ENCODE measurements around the gene HOXC9. TPM values are rescaled to one million over a fixed set of nuclear protein-coding genes. Genes with fewer than 3 reads are reported as not detected.

Gene HOXC9
- total RNA-seq, 1 donor from 2014 or later: not detected

DNA sequence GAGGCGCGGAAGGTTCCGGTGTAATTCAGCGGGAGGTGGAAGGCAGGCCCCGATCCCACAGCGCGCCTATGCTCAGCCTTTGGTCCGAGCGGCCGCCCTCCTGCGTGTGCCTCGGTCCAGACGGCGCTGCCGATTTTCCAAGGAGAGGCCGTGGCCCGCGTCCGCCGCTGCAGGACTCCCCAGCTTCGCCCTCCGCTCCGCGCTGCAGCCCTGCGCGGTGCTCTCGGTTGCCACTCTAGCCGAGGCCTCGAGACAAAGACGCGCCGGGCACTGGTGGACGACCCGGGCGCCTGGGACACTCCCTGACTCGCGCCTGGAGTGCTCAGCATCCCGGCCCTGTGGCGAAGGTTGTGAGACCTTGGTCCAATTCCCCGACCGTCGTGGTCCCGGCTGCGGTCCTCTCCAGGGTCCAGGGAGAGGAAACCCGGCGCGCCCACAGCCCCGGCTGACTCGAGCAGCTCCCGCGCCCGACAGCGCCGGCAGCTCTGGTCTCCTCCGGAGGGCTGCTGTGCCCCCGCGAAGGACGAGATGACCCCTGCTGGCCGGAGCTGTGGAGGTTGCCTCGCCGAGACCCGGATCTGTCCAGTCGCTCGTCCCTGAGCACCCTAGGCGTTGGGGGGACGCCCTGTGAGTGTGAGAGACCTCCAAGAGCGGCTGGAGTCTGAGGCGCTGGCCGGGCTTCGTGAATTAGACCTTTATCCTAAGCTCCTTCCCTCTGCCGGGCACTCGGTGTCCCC, 38.8 kb upstream of the HOXC9 start:
- no peak for DNase-seq
- intact Hi-C loops (cut with micrococcal nuclease): no loop called here
- no peak for ATAC-seq

DNA sequence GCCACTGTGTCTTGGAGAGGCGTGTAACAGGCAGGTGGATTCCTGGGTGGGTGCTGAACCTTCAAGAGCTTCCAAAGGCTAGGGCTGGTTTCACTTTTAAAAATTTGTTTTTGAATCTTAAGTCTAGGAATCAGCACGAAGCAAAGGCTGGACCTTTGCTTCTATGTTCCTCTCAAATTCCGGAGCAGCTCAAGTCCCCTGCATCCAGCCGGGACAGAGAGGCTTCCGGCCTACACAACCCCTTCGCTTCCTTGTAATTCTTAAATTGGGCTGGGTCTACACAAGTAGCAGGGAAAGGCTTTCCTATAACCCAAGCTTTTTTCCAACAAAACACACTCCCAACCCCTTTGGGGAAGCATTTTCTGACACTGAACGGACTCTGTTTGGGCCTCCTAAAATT, 37.0 kb upstream of the HOXC9 start:
- no peak for DNase-seq
- intact Hi-C loops (cut with micrococcal nuclease): no loop called here
- no peak for ATAC-seq

DNA sequence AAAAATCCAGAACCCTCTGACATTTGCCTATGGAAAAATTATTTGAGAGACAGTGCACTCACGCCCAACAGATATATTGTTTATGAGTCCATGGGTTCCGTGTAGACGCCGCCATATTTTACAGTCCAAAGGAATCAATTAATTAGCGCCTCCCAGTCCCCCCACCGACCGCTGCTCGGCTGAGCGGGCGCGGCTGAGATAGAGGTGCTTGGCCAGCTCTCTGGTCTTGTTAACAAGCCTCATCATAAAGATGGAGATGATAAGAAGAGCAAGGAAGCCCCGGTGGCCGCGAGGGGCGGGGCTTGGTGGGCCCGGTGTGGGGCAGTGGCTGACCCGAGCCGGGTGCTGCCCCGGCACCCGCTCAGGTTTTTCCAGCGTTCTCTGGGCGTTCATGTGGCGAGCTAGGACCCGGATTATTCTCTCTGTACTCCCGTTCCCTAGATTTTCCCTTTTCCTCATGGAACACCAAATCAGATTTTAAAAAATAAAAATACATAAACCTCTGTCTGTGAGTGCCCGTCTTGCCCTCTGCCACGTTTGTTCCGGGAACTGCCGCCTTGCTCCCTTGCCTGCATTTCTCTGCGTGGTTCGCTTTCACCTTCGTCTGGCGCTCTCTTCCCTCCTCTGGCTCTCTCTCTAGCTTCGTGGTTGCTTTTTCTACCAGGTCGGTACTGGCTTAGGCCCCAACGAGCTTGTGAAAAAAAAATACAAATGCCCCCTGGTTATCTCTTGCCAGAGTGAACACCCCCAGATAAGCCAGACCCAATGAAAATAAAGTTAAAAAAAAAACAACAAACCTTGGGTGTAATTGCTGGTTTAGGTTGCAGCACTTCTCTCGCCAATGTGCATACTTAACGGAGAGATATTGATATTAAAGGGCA, 36.3 kb upstream of the HOXC9 start:
- ATAC-seq (no peak), DNase-seq (no peak)
- intact Hi-C loops (cut with micrococcal nuclease): no loop called here

DNA sequence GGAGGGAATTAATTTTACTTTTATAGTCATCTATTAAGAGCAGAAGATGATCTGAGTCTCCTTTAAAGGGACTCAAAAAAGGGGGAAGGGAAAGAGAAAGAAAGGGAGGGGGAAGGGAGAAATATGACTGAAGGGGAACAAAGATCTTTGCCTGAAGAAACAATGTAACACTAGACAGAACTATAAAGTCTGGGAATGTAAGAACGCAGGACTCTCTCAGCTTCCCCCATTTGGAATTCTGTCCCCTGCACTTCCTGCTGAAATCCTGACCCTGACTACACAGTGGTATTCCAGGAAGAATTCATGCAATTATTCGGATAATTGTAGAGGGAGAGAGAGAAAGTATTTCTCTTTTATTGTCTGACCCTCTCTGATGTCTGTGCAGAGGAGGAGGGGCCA, 35.6 kb upstream of the HOXC9 start:
- intact Hi-C loops (cut with micrococcal nuclease): no loop called here
- DNase-seq (no peak), ATAC-seq (no peak)

DNA sequence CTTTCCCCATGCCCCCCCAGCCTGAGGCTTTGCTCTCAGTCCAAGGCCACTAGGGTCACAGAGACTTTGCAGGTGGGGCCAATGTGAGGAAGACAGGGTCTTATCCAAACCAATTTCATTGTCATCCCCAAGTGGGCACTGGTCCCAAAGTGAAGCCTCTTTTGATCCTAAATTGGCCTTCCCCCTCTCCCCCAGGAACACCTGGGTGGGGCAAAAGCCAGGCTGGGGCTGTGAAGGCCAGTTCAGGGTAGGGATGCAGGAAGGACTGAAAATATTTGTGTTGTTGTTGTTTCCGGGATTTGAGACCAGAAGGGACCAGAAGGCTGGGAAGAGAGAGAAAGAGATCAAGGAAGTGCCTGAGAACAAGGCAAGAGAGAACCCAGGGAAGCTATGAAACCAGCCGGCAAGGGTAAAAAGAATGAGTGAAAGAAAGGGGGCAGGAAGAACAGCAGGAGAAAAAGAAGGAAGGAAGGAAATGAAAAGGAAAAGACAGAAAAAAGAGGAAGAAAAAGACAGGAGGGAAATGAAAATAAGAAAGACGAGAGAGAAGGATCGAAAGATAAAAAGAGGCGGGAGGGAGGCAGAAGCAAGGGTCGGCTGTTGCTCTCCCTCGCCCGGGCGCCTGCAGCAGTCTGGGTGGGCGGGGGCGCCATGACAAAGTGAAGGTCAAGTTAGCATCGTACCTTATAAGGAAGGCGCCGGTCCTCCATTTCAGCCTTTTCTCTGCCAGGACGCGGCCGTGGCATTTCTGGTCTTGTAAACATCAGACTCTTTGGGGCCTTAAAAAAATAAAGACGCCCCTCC, 34.5 kb upstream of the HOXC9 start:
- no peak for ATAC-seq
- intact Hi-C loops (cut with micrococcal nuclease): no loop called here

DNA sequence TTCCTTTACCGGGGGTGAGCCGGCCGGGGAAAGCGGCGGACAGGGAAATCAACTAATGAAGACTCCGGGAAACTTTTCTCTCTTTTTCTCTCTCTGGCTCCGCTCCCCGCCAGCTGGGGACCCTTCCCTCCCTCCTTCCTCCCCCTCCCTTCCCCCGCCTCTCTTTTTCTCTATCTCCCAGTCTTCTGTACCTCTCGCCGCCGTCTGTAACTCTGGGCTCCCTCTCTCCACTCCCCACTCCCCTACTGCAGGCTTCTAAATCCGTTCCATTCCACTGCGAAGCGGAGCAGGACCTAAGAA, 33.9 kb upstream of the HOXC9 start:
- ATAC-seq: no peak
- DNase-seq: no peak
- intact Hi-C loops (cut with micrococcal nuclease): no loop called here

More for the DNA sequence above, 34.5 kb upstream of the HOXC9 start:
- DNase-seq: no peak

DNA sequence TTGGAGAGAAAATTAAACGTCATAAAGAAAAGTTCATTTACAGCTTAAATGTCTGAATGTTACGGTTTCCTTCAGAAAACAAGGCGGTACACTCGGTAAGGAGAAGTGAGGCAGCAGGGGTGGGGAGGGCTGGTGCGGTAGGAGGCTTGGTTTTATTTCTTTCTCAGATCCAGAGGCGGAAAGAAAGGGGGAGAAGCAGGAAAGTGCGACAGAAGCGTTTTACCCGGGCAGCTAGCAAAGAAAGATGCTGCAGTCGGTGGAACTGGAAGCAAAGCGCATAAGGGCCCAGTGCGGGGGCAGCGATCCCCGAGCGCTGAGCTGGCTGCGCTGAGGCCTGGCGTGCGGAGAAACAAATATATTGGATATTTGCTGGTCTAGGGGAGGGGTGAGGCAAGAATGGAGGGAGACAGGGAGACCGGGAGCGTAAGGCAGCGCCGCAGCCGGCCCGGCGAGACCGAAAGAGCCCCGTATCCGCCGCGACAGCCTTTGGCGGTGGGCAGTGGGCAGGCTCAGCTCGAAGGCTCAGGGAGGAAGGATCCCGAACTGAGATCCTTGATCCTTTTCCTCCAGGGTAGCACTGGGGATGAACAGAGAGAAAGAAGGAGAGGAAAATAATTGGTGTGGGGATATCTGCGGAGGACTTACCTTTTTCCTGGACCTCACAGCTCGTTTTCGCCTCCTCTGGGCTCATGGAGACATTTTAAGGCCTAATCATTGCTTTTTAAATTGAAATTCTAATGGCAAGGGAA, 33.4 kb upstream of the HOXC9 start:
- ATAC-seq (no peak), DNase-seq (no peak)
- intact Hi-C loops (cut with micrococcal nuclease): no loop called here

DNA sequence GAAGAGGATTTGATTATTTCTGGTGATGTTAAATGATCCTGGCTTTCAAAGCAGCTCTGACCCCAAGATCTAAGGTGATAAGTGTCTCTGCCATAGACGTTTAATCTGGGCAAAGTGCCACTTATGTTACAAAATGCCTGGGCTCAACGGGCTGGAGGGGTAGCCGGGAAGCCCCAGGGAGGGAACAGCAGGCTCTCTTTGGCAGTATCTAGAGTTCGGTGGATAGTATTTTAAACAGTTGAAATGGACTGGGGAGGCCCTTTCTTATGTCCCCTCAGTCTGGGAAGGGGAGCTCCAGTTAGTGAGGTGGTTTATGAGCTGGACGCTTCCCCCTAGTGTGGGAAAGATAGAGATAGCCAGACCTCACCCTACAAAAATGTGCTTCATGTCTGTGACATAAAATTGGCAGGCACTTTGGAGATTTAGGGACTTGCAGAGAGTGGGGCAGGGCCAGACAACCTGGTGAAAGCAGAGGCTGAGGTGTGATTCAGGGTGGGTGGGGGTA, 32.5 kb upstream of the HOXC9 start:
- ATAC-seq: no peak
- intact Hi-C loops (cut with micrococcal nuclease): no loop called here
- no peak for DNase-seq

DNA sequence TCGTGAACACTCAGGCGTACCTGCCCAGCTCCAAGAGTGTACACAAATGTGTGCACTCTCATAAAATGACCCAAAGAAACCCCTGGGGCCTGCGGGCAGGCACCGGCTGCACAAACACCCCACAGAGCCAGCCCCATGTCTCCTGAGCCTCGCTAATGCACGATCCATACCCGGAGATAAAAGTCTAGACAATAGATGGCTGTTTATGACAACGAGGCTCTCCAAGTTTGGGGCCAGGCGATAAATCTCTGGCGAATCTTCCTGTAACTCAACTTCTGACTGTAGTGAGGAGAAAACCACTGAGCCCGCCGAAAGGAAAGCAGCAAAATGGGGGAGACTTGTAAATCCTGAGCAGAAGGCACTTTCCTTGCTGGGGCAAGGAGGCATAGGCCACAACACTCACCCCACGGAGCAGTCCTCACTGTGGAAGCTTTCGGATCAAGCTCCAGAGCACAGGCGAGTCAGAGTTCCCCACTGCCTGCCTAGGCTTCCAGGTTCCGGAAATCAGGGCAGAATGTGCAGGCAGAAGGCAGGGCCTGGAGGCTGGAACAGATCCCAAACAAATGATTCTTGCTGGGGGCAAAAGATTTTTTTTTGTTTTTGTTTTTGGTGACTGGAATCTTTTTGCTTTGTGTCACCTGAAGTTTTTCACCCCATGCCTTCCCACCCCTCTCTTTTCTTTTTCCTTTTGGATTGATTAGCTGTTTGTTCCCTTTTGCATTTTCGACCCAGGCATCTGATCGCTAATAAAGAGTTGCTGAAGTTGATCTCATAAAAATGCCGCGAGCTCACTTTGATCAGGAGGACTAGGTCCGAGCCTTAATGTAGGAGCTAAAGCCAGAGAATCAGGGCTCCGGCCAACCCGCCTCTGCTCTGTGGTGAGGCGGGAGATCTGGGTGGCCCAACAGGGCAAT, 31.5 kb upstream of the HOXC9 start:
- intact Hi-C loops (cut with micrococcal nuclease): no loop called here
- no peak for DNase-seq
- no peak for ATAC-seq

DNA sequence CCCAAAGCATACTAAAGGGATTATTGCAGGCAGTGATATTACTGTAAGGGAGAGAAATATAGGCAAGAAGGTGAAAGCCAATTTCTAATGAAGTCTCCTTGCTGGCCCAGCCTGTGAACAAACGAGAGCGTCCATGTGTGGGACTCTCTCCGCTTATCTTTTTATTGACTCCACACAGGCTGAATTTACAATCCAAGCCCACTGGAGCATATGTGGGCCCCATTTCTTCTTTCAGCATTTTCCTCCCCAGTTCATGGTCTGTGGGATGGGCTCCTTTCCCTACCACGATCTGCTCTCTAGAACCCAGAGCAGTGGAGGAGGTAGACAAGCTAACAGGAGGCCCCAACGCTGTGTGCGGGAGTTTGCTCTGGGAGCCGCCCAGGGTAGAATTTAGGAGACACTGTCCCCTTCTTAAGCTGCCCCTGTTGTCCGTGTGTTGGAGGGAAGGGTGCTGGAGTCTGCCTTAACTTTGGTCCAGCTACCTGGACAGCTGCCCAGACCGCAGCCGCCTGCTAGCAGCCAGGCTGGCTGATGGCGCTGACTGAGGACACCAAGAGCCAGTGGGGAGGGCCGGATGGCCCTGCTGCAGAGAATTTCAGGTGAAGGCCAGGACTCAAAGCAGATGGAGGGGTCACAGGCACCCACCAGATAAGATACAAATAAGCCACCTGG, 30.2 kb upstream of the HOXC9 start:
- intact Hi-C loops (cut with micrococcal nuclease): no loop called here
- ATAC-seq (no peak), DNase-seq (no peak)

DNA sequence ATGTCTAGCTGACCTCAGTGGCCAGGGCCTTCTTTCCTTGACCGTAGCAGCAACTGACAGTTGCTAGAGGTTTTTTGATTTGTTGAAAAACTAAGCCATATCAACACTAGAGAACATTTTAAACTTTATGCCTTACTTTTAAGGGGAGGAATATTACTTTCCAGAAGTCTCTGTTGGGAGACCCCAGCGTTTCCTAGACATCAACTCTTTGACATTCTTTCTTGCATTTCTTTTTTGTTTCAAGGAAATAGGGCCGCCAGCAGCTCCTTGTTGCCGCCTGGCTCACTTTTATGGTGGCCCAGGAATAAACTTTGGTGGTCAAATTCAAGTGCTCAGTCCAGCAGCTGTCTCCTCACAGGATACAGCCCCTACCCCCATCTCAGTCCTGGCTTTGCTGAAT, 29.5 kb upstream of the HOXC9 start:
- no peak for ATAC-seq
- intact Hi-C loops (cut with micrococcal nuclease): no loop called here
- no peak for DNase-seq

DNA sequence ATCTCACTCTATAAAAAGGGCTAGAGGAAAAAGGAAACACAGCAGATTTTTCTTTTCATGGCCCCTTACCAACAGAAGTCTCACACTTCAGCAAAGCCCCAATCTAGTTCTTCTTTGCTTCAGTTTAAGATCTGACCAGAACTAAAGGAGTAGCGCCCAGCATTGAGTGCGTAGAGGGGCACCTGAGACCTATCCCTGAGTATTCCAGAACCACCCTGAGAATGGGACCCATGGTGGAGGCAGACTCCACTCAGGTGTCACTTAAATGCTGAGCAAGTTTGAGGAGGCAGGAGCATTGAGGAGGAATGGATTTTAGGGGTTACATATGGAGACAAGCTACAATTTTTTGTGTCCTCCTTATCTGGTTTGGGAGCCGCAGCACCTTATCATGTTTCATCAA, 28.8 kb upstream of the HOXC9 start:
- DNase-seq (no peak), ATAC-seq (no peak)
- intact Hi-C loops (cut with micrococcal nuclease): no loop called here

DNA sequence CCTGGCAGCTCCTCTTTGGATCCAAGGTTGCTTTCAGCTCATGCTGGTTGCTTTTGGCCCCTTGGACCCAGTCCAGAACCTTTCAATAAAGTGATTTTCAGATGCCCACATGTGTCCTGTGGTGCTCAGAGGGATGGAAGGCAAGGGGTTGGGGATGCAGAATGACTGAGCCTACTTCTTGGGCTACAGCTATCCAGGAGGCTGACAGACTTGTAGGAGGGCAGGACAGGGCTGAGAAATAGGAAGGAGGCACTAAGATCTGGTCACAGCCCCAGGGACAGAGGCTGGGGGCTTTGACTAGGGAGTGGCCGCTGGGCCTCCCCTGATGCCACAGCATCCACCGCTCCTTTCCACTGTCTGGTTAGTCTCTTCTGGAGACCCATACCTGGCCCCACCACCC, 28.3 kb upstream of the HOXC9 start:
- ATAC-seq (no peak), DNase-seq (no peak)
- intact Hi-C loops (cut with micrococcal nuclease): no loop called here

DNA sequence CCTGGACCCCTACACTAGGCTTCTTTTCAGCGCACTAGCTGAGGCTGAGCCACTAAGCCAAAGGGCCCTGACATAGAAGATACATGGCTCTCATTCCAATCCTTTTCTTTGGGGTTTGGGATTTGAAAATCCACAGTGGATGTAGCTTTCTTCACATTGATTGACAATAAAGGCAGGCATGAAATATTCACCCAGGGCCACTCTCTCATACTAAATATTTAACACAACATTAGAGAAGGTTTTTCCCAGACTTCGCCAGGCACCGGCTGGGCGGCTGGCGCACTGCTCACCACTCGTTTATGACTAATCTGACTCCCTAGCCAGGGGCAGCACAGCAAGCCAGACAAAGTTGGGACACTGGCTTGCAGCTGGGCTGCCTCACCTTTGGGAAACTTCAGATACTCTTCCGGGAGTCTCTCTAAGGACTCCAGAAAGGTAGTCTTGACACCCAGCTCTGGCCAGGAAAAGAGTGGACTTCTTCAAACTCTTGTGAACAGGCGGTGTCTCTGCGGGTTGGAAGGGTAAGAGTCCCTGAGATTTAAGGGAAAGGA, 27.7 kb upstream of the HOXC9 start:
- intact Hi-C loops (cut with micrococcal nuclease): no loop called here
- DNase-seq (no peak), ATAC-seq (no peak)

DNA sequence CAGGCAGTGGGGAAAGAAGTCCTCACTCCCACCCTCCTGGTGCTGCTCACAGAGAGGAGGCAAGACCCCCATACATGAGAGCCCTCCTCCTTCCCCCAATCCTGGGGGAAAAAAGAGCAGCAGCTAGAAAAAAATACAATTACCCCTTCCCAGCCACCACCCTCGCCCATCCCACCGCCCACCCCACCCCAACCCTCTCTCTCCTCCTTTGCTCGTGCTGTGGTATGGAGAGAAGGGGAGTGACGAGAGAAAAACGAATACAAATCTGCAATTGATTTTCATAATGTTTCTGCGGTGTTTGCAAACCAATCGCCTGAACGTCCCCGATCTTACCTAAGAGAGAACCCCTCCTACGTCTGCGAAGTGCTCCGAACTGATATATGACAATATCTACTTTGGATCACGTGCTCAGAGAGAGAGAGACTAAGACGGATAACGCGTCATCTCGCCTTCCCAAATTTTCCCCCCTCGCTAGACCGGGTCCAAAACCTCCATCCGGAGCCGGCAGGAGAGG, 27.2 kb upstream of the HOXC9 start, which contains the start of gene HOXC11:
Gene HOXC11, plus strand, starts transcription at position 405 of the 514 bp plus-strand sequence. CDS start 116 bp downstream, outside the sequence.
- DNase-seq (no peak), ATAC-seq (no peak)
- intact Hi-C loops (cut with micrococcal nuclease): no loop called here

DNA sequence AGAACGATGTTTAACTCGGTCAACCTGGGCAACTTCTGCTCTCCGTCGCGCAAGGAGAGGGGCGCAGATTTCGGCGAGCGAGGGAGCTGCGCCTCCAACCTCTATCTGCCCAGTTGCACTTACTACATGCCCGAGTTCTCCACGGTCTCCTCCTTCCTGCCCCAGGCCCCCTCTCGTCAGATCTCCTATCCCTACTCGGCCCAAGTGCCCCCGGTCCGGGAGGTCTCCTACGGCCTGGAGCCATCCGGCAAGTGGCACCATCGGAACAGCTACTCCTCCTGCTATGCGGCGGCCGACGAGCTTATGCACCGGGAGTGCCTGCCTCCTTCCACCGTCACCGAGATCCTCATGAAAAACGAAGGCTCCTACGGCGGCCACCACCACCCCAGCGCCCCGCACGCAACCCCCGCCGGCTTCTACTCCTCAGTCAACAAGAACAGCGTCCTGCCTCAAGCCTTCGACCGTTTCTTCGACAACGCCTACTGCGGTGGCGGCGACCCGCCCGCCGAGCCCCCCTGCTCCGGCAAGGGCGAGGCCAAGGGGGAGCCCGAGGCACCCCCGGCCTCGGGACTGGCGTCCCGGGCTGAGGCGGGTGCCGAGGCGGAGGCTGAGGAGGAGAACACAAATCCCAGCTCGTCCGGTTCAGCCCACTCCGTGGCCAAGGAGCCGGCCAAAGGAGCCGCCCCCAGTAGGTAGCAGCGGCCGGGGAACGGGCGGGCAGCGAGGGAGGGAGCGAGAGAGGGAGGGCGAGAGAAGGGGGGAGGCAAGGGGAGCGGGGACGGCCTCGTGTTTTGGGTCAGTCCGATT, 26.5 kb upstream of the HOXC9 start:
- no peak for ATAC-seq
- intact Hi-C loops (cut with micrococcal nuclease): no loop called here
- DNase-seq: no peak
